AG04450 (cell line): ENCODE measurements around the gene PLXNA4. TPM values are rescaled to one million over a fixed set of nuclear protein-coding genes. Genes with fewer than 3 reads are reported as not detected.

ENCODE experiments used
- CTCF ChIA-PET: fragments of 300-600, 350-600 bp; formaldehyde crosslinking; extraction: SDS; loops from one replicate; lab custom pipeline; 2022; ENCODE audit warnings: antibody characterized with exemption, inconsistent platforms; lab: Charles Lee
- POLR2A ChIA-PET: fragments of 350-600 bp; formaldehyde crosslinking; extraction: SDS; loops from one replicate; lab custom pipeline; 2021; ENCODE audit warnings: antibody characterized with exemption, inconsistent platforms; lab: Yijun Ruan, JAX
- DNase-seq: peaks from one replicate; pipeline ENCODE4 v3.0.0-alpha.2; 2011; ENCODE audit warnings: low read depth, low spot score
- H3K27ac ChIP-seq: one replicate; pipeline ENCODE4 v1.5.1; 2012; ENCODE audit warnings: low read depth, low read length, control low read depth
- H3K27me3 ChIP-seq: one replicate; pipeline ENCODE4 v1.6.0; 2012; ENCODE audit warnings: low read length; ENCODE audit not compliant: control insufficient read depth, insufficient read depth
- H3K4me3 ChIP-seq: 2 replicates; pipeline ENCODE4 v1.5.1; 2011; ENCODE audit warnings: mild to moderate bottlenecking, low read depth, low read length, control low read depth
- H3K9me3 ChIP-seq: 2 replicates; pipeline ENCODE4 v1.5.1; 2012; ENCODE audit warnings: low read length; ENCODE audit not compliant: control insufficient read depth, insufficient read depth
- CTCF ChIP-seq: IDR thresholded peaks from 2 replicates; pipeline ENCODE4 v1.5.1; 2011; ENCODE audit warnings: low read depth, low read length, control low read depth, inconsistent platforms
- polyA plus RNA-seq: library from polyadenylated mRNA; depleted of rRNA; stranded (reverse); fragments of >200 nt; gene quantifications from 2 replicates; pipeline ENCODE4 v1.2.3, GENCODE V29; 2011

Gene PLXNA4
- polyA plus RNA-seq, 1 experiment, result 0.05 TPM

GRCh38 chr7:132296820-132297219 lies 279.4 kb downstream of the PLXNA4 start:
- no peaks in the 10 kb centered on the region for H3K27me3 ChIP-seq
- H3K27ac ChIP-seq, result no peak overlapping the region
- no peak overlapping the region for H3K4me3 ChIP-seq
- no peak for DNase-seq
- TF ChIP-seq CTCF, result no peak
- no peaks in the 10 kb centered on the region for H3K9me3 ChIP-seq
- ChIA-PET CTCF (no interaction called here), POLR2A (no interaction called here)

- Histone ChIP-seq H3K4me3 (no peak overlapping the region), H3K9me3 (no peaks in the 10 kb centered on the region), H3K27me3 (no peaks in the 10 kb centered on the region), H3K27ac (no peak overlapping the region)
- DNase-seq, result no peak
- CTCF ChIA-PET, result interaction anchor here (1.2 kb wide), 1 partner anchor 23 kb away, joined by 3 read pairs; no protein-coding TSS in a partner anchor
- TF ChIP-seq CTCF, result no peak
- POLR2A ChIA-PET, result no interaction called here
Observed at GRCh38 chr7:132295175-132295574, 281.1 kb downstream of the PLXNA4 start.

- Histone ChIP-seq H3K27me3 (no peaks in the 10 kb centered on the region), H3K27ac (no peak overlapping the region), H3K4me3 (no peak overlapping the region), H3K9me3 (no peaks in the 10 kb centered on the region)
- no peak for TF ChIP-seq CTCF
- ChIA-PET CTCF (no interaction called here), POLR2A (interaction anchor here (0.6 kb wide), 1 partner anchor 11 kb away, joined by 4 read pairs; no protein-coding TSS in a partner anchor)
- DNase-seq, result no peak
Observed at GRCh38 chr7:132292803-132293202, 283.5 kb downstream of the PLXNA4 start.

GRCh38 chr7:132291481-132291880 lies 284.8 kb downstream of the PLXNA4 start:
- Histone ChIP-seq H3K4me3 (no peak overlapping the region), H3K27ac (no peak overlapping the region), H3K9me3 (no peaks in the 10 kb centered on the region), H3K27me3 (no peaks in the 10 kb centered on the region)
- DNase-seq, result no peak
- no peak for TF ChIP-seq CTCF
- ChIA-PET POLR2A (no interaction called here), CTCF (no interaction called here)

GRCh38 chr7:132290021-132290420 lies 286.2 kb downstream of the PLXNA4 start:
- no peak overlapping the region for H3K4me3 ChIP-seq
- TF ChIP-seq CTCF, result no peak
- H3K27ac ChIP-seq, result no peak overlapping the region
- H3K27me3 ChIP-seq, result no peaks in the 10 kb centered on the region
- DNase-seq, result no peak
- ChIA-PET CTCF (no interaction called here), POLR2A (no interaction called here)
- no peaks in the 10 kb centered on the region for H3K9me3 ChIP-seq
